PFSK-1 (cell line): ENCODE data around the gene SLC22A13.

Experiments
- FOXP2 ChIP-seq: optimal IDR thresholded peaks from 2 replicates; pipeline ENCODE3; 2011; ENCODE audit warnings: borderline replicate concordance, control low read depth, inconsistent platforms; ENCODE audit not compliant: insufficient read depth; ENCODE audit errors: extremely low read length, extremely low read depth
- POLR2AphosphoS5 ChIP-seq: IDR thresholded peaks from 2 replicates; pipeline ENCODE4 v1.6.1; 2012; ENCODE audit warnings: low read depth, mild to moderate bottlenecking, control low read depth, low read length, moderate library complexity
- SIN3A ChIP-seq: IDR thresholded peaks from 2 replicates; pipeline ENCODE4 v1.6.1; 2012; ENCODE audit warnings: mild to moderate bottlenecking, low read length, moderate library complexity, borderline replicate concordance; ENCODE audit not compliant: insufficient read depth
- TAF1 ChIP-seq: IDR thresholded peaks from 2 replicates; pipeline ENCODE4 v1.6.1; 2012; ENCODE audit warnings: low read length, control low read depth, borderline replicate concordance; ENCODE audit not compliant: insufficient read depth
- TF ChIP-seq, protein P1 (sequence below), 2 experiments: IDR thresholded peaks; 2 replicates each; pipeline versions ENCODE4 v1.6.1 to v1.8.0; 2011 to 2012; ENCODE audit warnings: low read depth in 2 of 2, low read length in 2 of 2, control low read depth in 1 of 2, inconsistent platforms in 1 of 2, mild to moderate bottlenecking in 1 of 2, moderate library complexity in 1 of 2; ENCODE audit not compliant: insufficient read depth in 1 of 2

The SLC22A13 gene

DNA sequence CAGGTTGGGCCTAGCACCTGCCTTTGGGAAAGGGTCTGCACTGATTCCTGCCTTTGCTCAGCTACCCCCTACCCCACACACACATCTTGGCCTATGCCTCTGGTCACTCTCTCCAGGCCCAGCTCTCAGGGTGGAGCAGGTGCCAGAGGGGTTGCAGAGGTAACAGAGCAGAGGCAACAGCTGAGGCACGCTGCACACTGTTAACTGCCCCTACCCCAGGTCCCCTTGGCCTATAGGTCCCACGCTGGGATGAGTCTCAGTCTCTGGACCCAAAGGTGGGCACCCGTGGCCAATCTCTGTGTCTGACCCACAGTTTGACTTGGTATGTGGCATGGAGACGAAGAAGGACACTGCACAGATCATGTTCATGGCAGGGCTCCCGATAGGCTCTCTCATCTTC, 41.3 kb downstream of the SLC22A13 start:
- TF ChIP-seq SIN3A (no peak), FOXP2 (no peak), TAF1 (no peak), POLR2AphosphoS5 (no peak)
- TF ChIP-seq, protein P1, sequence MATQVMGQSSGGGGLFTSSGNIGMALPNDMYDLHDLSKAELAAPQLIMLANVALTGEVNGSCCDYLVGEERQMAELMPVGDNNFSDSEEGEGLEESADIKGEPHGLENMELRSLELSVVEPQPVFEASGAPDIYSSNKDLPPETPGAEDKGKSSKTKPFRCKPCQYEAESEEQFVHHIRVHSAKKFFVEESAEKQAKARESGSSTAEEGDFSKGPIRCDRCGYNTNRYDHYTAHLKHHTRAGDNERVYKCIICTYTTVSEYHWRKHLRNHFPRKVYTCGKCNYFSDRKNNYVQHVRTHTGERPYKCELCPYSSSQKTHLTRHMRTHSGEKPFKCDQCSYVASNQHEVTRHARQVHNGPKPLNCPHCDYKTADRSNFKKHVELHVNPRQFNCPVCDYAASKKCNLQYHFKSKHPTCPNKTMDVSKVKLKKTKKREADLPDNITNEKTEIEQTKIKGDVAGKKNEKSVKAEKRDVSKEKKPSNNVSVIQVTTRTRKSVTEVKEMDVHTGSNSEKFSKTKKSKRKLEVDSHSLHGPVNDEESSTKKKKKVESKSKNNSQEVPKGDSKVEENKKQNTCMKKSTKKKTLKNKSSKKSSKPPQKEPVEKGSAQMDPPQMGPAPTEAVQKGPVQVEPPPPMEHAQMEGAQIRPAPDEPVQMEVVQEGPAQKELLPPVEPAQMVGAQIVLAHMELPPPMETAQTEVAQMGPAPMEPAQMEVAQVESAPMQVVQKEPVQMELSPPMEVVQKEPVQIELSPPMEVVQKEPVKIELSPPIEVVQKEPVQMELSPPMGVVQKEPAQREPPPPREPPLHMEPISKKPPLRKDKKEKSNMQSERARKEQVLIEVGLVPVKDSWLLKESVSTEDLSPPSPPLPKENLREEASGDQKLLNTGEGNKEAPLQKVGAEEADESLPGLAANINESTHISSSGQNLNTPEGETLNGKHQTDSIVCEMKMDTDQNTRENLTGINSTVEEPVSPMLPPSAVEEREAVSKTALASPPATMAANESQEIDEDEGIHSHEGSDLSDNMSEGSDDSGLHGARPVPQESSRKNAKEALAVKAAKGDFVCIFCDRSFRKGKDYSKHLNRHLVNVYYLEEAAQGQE (IDR thresholded peaks at IDR 0.05; ENCODE audit: insufficient read depth in 1 of 2, low read depth in 2 of 2, low read length in 2 of 2) = no peak

- TF ChIP-seq FOXP2 = no peak
- no peak for TF ChIP-seq POLR2AphosphoS5
- no peak for TF ChIP-seq TAF1
- TF ChIP-seq, protein P1 (IDR thresholded peaks at IDR 0.05; ENCODE audit: insufficient read depth in 1 of 2, low read depth in 2 of 2, low read length in 2 of 2) = no peak
- TF ChIP-seq SIN3A = no peak
These were observed 42.0 kb downstream of the SLC22A13 start for GRCh38 chr3:38307599-38307998.

DNA sequence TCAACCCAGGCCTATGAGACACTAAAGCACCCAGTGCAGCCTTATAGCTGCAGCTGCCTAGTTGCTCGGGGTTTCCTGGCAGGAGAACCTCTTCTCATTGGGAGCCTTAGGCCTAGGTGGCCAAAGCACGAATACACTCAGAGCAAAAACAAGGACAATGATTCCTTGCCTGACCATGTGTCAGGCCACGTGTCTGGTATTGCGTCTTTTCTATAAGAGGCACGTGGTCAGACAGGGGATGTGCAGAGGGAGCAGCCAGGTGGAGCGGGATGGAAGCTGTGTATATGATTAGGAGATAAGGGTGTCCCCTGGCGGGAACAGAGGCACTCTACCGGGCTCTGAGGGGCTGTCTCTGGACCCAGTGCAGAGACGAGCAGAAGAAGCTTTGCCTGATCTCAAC, 42.8 kb downstream of the SLC22A13 start:
- TF ChIP-seq FOXP2 (no peak), SIN3A (no peak), POLR2AphosphoS5 (no peak), TAF1 (no peak)
- TF ChIP-seq, protein P1 (IDR thresholded peaks at IDR 0.05; ENCODE audit: insufficient read depth in 1 of 2, low read depth in 2 of 2, low read length in 2 of 2) = no peak

DNA sequence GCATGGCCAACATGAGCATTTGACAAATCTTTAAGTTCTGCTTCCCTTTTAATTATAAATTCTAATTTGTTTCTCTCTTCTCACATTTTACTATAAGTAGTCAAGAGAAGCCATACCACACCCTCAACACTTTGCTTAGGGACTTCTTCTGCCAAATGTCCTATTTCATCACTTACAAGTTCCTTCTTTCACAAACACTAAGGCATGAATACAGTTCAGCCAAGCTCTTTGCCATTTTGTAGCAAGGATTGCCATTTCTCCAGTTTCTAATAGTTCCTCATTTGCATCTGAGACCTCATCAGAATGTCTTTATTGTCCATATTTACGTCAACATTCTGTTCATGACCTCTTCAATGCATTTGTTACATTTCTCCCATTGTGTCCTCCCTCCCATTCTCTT, 45.9 kb downstream of the SLC22A13 start:
- TF ChIP-seq, protein P1 (IDR thresholded peaks at IDR 0.05; ENCODE audit: insufficient read depth in 1 of 2, low read depth in 2 of 2, low read length in 2 of 2) = no peak
- TF ChIP-seq TAF1 (no peak), POLR2AphosphoS5 (no peak), SIN3A (no peak), FOXP2 (no peak)

GRCh38 chr3:38311941-38312340, 46.3 kb downstream of the SLC22A13 start:
- TF ChIP-seq TAF1 (no peak), POLR2AphosphoS5 (no peak), SIN3A (no peak), FOXP2 (no peak)
- TF ChIP-seq, protein P1 (IDR thresholded peaks at IDR 0.05; ENCODE audit: insufficient read depth in 1 of 2, low read depth in 2 of 2, low read length in 2 of 2) = no peak
